NT2/D1 (cell line): Measurements from ENCODE around the gene SYK.

Experiments
- DNase-seq: peaks from one replicate; pipeline ENCODE4 v3.0.0-alpha.2; 2011; ENCODE audit warnings: low read depth, low spot score
- H3K27me3 ChIP-seq: 2 replicates; pipeline ENCODE4 v1.6.0; 2011; ENCODE audit warnings: mild to moderate bottlenecking; ENCODE audit not compliant: insufficient read length, insufficient read depth
- H3K36me3 ChIP-seq: 2 replicates; pipeline ENCODE4 v1.6.1; 2011; ENCODE audit warnings: mild to moderate bottlenecking, low read length, mixed read lengths; ENCODE audit not compliant: insufficient read depth, insufficient read length
- H3K4me1 ChIP-seq: 2 replicates; pipeline ENCODE4 v1.5.1; 2011; ENCODE audit not compliant: insufficient read depth, insufficient read length
- H3K4me3 ChIP-seq: 2 replicates; pipeline ENCODE4 v1.5.1; 2011; ENCODE audit warnings: low read depth; ENCODE audit not compliant: insufficient read length
- H3K9ac ChIP-seq: 2 replicates; pipeline ENCODE4 v1.6.0; 2011; ENCODE audit warnings: low read depth; ENCODE audit not compliant: insufficient read length
- H3K9me3 ChIP-seq: 2 replicates; pipeline ENCODE4 v1.5.1; 2011; ENCODE audit warnings: mild to moderate bottlenecking, low read length; ENCODE audit not compliant: insufficient read depth
- SUZ12 ChIP-seq: IDR thresholded peaks from 2 replicates; pipeline ENCODE4 v1.6.1; 2011; ENCODE audit not compliant: insufficient read length, insufficient read depth; ENCODE audit errors: extremely low read depth
- YY1 ChIP-seq: IDR thresholded peaks from 2 replicates; pipeline ENCODE4 v1.6.1; 2011; ENCODE audit not compliant: insufficient read length, insufficient read depth
- ZNF274 ChIP-seq: IDR thresholded peaks from 2 replicates; pipeline ENCODE4 v1.6.1; 2011; ENCODE audit warnings: mild to moderate bottlenecking, low read depth, low read length

Gene SYK

GRCh38 chr9:90827181-90827871 is 25.7 kb downstream of the SYK start:
- no peak overlapping the region for H3K9ac ChIP-seq
- peaks cover 30% of the 10 kb centered on the region for H3K9me3 ChIP-seq
- H3K27me3 ChIP-seq: no peaks in the 10 kb centered on the region
- peaks cover 2% of the 10 kb centered on the region for H3K4me1 ChIP-seq
- no peak for TF ChIP-seq YY1
- no peak for TF ChIP-seq SUZ12
- TF ChIP-seq ZNF274: no peak
- no peak overlapping the region for H3K4me3 ChIP-seq
- no peaks in the 10 kb centered on the region for H3K36me3 ChIP-seq
- DNase-seq: no peak

GRCh38 chr9:90830051-90830450 is 28.4 kb downstream of the SYK start:
- Histone ChIP-seq H3K4me3 (no peak overlapping the region), H3K4me1 (no peaks in the 10 kb centered on the region), H3K9me3 (peaks cover 3% of the 10 kb centered on the region), H3K9ac (no peak overlapping the region), H3K36me3 (no peaks in the 10 kb centered on the region), H3K27me3 (no peaks in the 10 kb centered on the region)
- DNase-seq: no peak
- TF ChIP-seq YY1 (no peak), SUZ12 (no peak), ZNF274 (no peak)

GRCh38 chr9:90830977-90831376 is 29.4 kb downstream of the SYK start:
- Histone ChIP-seq H3K4me3 (no peak overlapping the region), H3K4me1 (no peaks in the 10 kb centered on the region), H3K9me3 (no peaks in the 10 kb centered on the region), H3K9ac (no peak overlapping the region), H3K36me3 (no peaks in the 10 kb centered on the region), H3K27me3 (no peaks in the 10 kb centered on the region)
- DNase-seq: no peak
- no peak for TF ChIP-seq ZNF274

- no peaks in the 10 kb centered on the region for H3K9me3 ChIP-seq
- no peaks in the 10 kb centered on the region for H3K4me1 ChIP-seq
- DNase-seq: no peak
- no peaks in the 10 kb centered on the region for H3K27me3 ChIP-seq
- no peaks in the 10 kb centered on the region for H3K36me3 ChIP-seq
- no peak overlapping the region for H3K9ac ChIP-seq
- TF ChIP-seq YY1 (no peak), ZNF274 (no peak), SUZ12 (no peak)
- no peak overlapping the region for H3K4me3 ChIP-seq
Measured at GRCh38 chr9:90832261-90832660, 30.6 kb downstream of the SYK start.

GRCh38 chr9:90834828-90835595 is 33.4 kb downstream of the SYK start:
- Histone ChIP-seq H3K4me3 (no peak overlapping the region), H3K27me3 (no peaks in the 10 kb centered on the region), H3K9ac (no peak overlapping the region), H3K4me1 (no peaks in the 10 kb centered on the region), H3K9me3 (no peaks in the 10 kb centered on the region), H3K36me3 (no peaks in the 10 kb centered on the region)
- no peak for DNase-seq
- TF ChIP-seq SUZ12: no peak
- no peak for TF ChIP-seq YY1
- TF ChIP-seq ZNF274: no peak

- Histone ChIP-seq H3K4me1 (peaks cover 3% of the 10 kb centered on the region), H3K9me3 (no peaks in the 10 kb centered on the region), H3K36me3 (no peaks in the 10 kb centered on the region), H3K9ac (no peak overlapping the region), H3K27me3 (no peaks in the 10 kb centered on the region), H3K4me3 (no peak overlapping the region)
- DNase-seq: no peak
- TF ChIP-seq YY1: no peak
- TF ChIP-seq ZNF274: no peak
- no peak for TF ChIP-seq SUZ12
Measured at GRCh38 chr9:90836411-90837080, 34.9 kb downstream of the SYK start.

- Histone ChIP-seq H3K9ac (no peak overlapping the region), H3K4me1 (peaks cover 3% of the 10 kb centered on the region), H3K36me3 (no peaks in the 10 kb centered on the region), H3K9me3 (no peaks in the 10 kb centered on the region), H3K4me3 (no peak overlapping the region), H3K27me3 (no peaks in the 10 kb centered on the region)
- no peak for DNase-seq
- TF ChIP-seq SUZ12: no peak
- TF ChIP-seq YY1: no peak
- TF ChIP-seq ZNF274: no peak
Measured at GRCh38 chr9:90838098-90838497, 36.5 kb downstream of the SYK start.
